DND-41 (cell line): ENCODE data around the gene SIPA1L2.

ENCODE experiments used
- EZH2 ChIP-seq: IDR thresholded peaks from 3 replicates; pipeline ENCODE4 v1.6.1; 2012; ENCODE audit warnings: borderline replicate concordance, low read depth, mild to moderate bottlenecking, moderate library complexity, low read length, inconsistent platforms; ENCODE audit not compliant: severe bottlenecking
- TF ChIP-seq, protein P1 (sequence below): IDR thresholded peaks from 2 replicates; pipeline ENCODE4 v1.5.1; 2012; ENCODE audit warnings: borderline replicate concordance, low read length, moderate library complexity, mild to moderate bottlenecking; ENCODE audit not compliant: poor library complexity, severe bottlenecking; ENCODE audit errors: extremely low read depth

DNA sequence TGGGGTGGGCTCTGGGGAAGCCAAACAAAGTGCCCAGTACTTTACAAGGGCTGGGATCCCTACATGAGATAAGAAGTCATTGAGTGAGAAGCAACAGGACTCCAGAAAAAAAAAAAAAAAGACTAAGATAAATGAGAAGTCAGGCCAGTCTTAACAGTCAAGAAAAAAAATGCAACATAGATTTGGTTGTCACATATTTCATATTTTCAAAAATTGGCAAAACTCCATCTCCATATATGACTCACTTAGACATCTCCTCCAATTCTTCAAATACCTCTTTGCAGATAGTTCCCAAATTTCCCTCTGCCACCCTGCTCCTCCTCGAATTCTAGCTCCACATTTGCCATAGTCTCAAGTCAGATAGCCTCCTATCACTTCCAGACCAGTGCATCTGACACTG lies 20.9 kb upstream of the SIPA1L2 start:
- TF ChIP-seq, protein P1, sequence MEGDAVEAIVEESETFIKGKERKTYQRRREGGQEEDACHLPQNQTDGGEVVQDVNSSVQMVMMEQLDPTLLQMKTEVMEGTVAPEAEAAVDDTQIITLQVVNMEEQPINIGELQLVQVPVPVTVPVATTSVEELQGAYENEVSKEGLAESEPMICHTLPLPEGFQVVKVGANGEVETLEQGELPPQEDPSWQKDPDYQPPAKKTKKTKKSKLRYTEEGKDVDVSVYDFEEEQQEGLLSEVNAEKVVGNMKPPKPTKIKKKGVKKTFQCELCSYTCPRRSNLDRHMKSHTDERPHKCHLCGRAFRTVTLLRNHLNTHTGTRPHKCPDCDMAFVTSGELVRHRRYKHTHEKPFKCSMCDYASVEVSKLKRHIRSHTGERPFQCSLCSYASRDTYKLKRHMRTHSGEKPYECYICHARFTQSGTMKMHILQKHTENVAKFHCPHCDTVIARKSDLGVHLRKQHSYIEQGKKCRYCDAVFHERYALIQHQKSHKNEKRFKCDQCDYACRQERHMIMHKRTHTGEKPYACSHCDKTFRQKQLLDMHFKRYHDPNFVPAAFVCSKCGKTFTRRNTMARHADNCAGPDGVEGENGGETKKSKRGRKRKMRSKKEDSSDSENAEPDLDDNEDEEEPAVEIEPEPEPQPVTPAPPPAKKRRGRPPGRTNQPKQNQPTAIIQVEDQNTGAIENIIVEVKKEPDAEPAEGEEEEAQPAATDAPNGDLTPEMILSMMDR = no peak
- no peak for TF ChIP-seq EZH2
